ENCODE measurements around the gene CD40. TPM values are rescaled to one million over a fixed set of nuclear protein-coding genes. Genes with fewer than 3 reads are reported as not detected.

Gene CD40
- total and polyA plus RNA-seq, 4 donors = 20.4 to 55.0 (median 28.4) TPM

- no peak overlapping the region for H3K9ac ChIP-seq (ENCODE audit: insufficient read depth in 1 of 2, low read length in 2 of 2)
- peaks cover 0 to 19% (median 0%) of the 10 kb centered on the region in 3 donors for H3K27me3 ChIP-seq (ENCODE audit: control insufficient read depth in 3 of 3, insufficient read depth in 3 of 3, low read length in 2 of 3)
- 96 to 98% methylated on average over 2 of the region's 2 CpGs for WGBS, 2 donors
- no peak for ATAC-seq (ENCODE audit: insufficient read depth, low FRiP score)
- no peaks in the 10 kb centered on the region for H3K9me3 ChIP-seq (ENCODE audit: control insufficient read depth in 4 of 4, insufficient read depth in 3 of 4, low read length in 3 of 4)
- H3K4me3 ChIP-seq = no peak overlapping the region
- peaks cover 0 to 6% (median 5%) of the 10 kb centered on the region in 5 donors for H3K4me1 ChIP-seq (ENCODE audit: control insufficient read depth in 5 of 5, insufficient read depth in 5 of 5, low read length in 5 of 5)
- H3K36me3 ChIP-seq (ENCODE audit: control insufficient read depth in 4 of 4, insufficient read depth in 4 of 4, low read length in 4 of 4) = peaks cover 0 to 17% (median 0%) of the 10 kb centered on the region in 4 donors
- no peak for DNase-seq
- TF ChIP-seq CTCF (IDR thresholded peaks at IDR 0.05; ENCODE audit: control extremely low read depth, extremely low read depth) = no peak
- H3K27ac ChIP-seq (ENCODE audit: low read depth in 1 of 2, low read length in 1 of 2) = no peak overlapping the region
Observed at GRCh38 chr20:46120136-46120535, 2.0 kb downstream of the CD40 start.

- H3K4me1 ChIP-seq (ENCODE audit: control insufficient read depth in 5 of 5, insufficient read depth in 5 of 5, low read length in 5 of 5) = peaks cover 0 to 6% (median 5%) of the 10 kb centered on the region in 5 donors
Observed at GRCh38 chr20:46121184-46121930, 3.2 kb downstream of the CD40 start.

GRCh38 chr20:46122071-46122470 is 4.0 kb downstream of the CD40 start:
- WGBS, 2 donors = 73 to 88% methylated on average over 11 of the region's 11 CpGs
- no peak for TF ChIP-seq CTCF (IDR thresholded peaks at IDR 0.05; ENCODE audit: control extremely low read depth, extremely low read depth)
- H3K36me3 ChIP-seq (ENCODE audit: control insufficient read depth in 4 of 4, insufficient read depth in 4 of 4, low read length in 4 of 4) = peaks cover 0 to 21% (median 0%) of the 10 kb centered on the region in 4 donors
- H3K9me3 ChIP-seq (ENCODE audit: control insufficient read depth in 4 of 4, insufficient read depth in 3 of 4, low read length in 3 of 4) = no peaks in the 10 kb centered on the region
- H3K27ac ChIP-seq (ENCODE audit: low read depth in 1 of 2, low read length in 1 of 2) = no peak overlapping the region
- DNase-seq (no peak), ATAC-seq (ENCODE audit: insufficient read depth, low FRiP score) (no peak)
- peaks cover 0 to 6% (median 5%) of the 10 kb centered on the region in 5 donors for H3K4me1 ChIP-seq (ENCODE audit: control insufficient read depth in 5 of 5, insufficient read depth in 5 of 5, low read length in 5 of 5)
- peaks cover 0 to 17% (median 0%) of the 10 kb centered on the region in 3 donors for H3K27me3 ChIP-seq (ENCODE audit: control insufficient read depth in 3 of 3, insufficient read depth in 3 of 3, low read length in 2 of 3)
- H3K4me3 ChIP-seq = no peak overlapping the region
- no peak overlapping the region for H3K9ac ChIP-seq (ENCODE audit: insufficient read depth in 1 of 2, low read length in 2 of 2)

More at GRCh38 chr20:46121184-46121930, 3.2 kb downstream of the CD40 start:
- TF ChIP-seq CTCF (IDR thresholded peaks at IDR 0.05; ENCODE audit: control extremely low read depth, extremely low read depth) = no peak
- 33 to 43% methylated on average over 2 of the region's 2 CpGs for WGBS, 2 donors
- Histone ChIP-seq H3K9ac (ENCODE audit: insufficient read depth in 1 of 2, low read length in 2 of 2) (no peak overlapping the region), H3K4me3 (no peak overlapping the region), H3K27me3 (ENCODE audit: control insufficient read depth in 3 of 3, insufficient read depth in 3 of 3, low read length in 2 of 3) (peaks cover 0 to 19% (median 0%) of the 10 kb centered on the region in 3 donors), H3K9me3 (ENCODE audit: control insufficient read depth in 4 of 4, insufficient read depth in 3 of 4, low read length in 3 of 4) (no peaks in the 10 kb centered on the region), H3K36me3 (ENCODE audit: control insufficient read depth in 4 of 4, insufficient read depth in 4 of 4, low read length in 4 of 4) (peaks cover 0 to 18% (median 0%) of the 10 kb centered on the region in 4 donors), H3K27ac (ENCODE audit: low read depth in 1 of 2, low read length in 1 of 2) (peak overlapping the region in 1 of 2 donors; percentile 3)
- ATAC-seq (ENCODE audit: insufficient read depth, low FRiP score) (no peak), DNase-seq (peak in 1 of 3 donors; percentile 52)

All from lung (tissue), 12 donors.